PC-9 (cell line): ENCODE results near the gene KRTAP20-3. TPM values are rescaled to one million over a fixed set of nuclear protein-coding genes. Genes with fewer than 3 reads are reported as not detected.

Experiments used
- BruUV-seq: library from RNA; stranded (reverse); fragments of 400-500 nt; replicated peaks from 2 replicates; lab custom pipeline; 2021; lab: Mats Ljungman, UMichigan
- CTCF ChIA-PET: fragments of 300-600 bp; sonication (Branson Sonifier 250); formaldehyde crosslinking; loops from one replicate; lab custom pipeline; 2022; ENCODE audit warnings: antibody characterized with exemption; lab: Charles Lee
- POLR2A ChIA-PET: fragments of 300-600 bp; sonication (Branson Sonifier 250); formaldehyde crosslinking; loops from one replicate; lab custom pipeline; 2022; ENCODE audit warnings: antibody characterized with exemption; ENCODE audit not compliant: unreplicated experiment; lab: Charles Lee
- DNase-seq, 2 experiments: peaks; one replicate each; pipeline versions ENCODE4 v3.0.0 to v3.0.0-alpha.2; 2015 to 2022; ENCODE audit warnings: mixed read lengths in 1 of 2
- H2AFZ ChIP-seq: fragments of 200-600 bp; sonication (generic); 2 replicates; pipeline ENCODE4 v1.8.1; 2017; ENCODE audit warnings: antibody characterized with exemption
- H3F3A ChIP-seq: fragments of 200-600 bp; sonication (generic); 2 replicates; pipeline ENCODE4 v1.8.1; 2017; ENCODE audit warnings: antibody characterized with exemption, mild to moderate bottlenecking, low read depth; ENCODE audit not compliant: insufficient read depth
- H3K27ac ChIP-seq: fragments of 200-600 bp; sonication (generic); 2 replicates; pipeline ENCODE4 v1.6.1; 2016; ENCODE audit warnings: mixed run types
- H3K27me3 ChIP-seq: fragments of 200-600 bp; sonication (generic); 2 replicates; pipeline ENCODE4 v1.6.1; 2016; ENCODE audit warnings: low read depth, mixed run types; ENCODE audit not compliant: insufficient read depth
- H3K36me3 ChIP-seq: fragments of 200-600 bp; sonication (generic); 2 replicates; pipeline ENCODE4 v1.6.1; 2016; ENCODE audit warnings: low read depth, mixed run types
- H3K4me1 ChIP-seq: fragments of 200-600 bp; sonication (generic); replicated peaks from 2 replicates; pipeline ENCODE4 v1.6.1; 2016; ENCODE audit warnings: mixed run types; ENCODE audit not compliant: insufficient read depth
- H3K4me2 ChIP-seq: fragments of 200-600 bp; sonication (generic); 2 replicates; pipeline ENCODE4 v1.6.1; 2017; ENCODE audit warnings: mixed run types
- H3K4me3 ChIP-seq: fragments of 200-600 bp; sonication (generic); 2 replicates; pipeline ENCODE4 v1.6.1; 2016; ENCODE audit warnings: mixed run types
- H3K79me2 ChIP-seq: fragments of 200-600 bp; sonication (generic); 2 replicates; pipeline ENCODE4 v1.6.1; 2017; ENCODE audit warnings: low read depth, mixed run types
- H3K9me2 ChIP-seq: fragments of 200-600 bp; sonication (generic); 2 replicates; pipeline ENCODE4 v1.8.1; 2017; ENCODE audit warnings: mild to moderate bottlenecking; ENCODE audit not compliant: insufficient read depth
- H3K9me3 ChIP-seq: fragments of 200-600 bp; sonication (generic); 2 replicates; pipeline ENCODE4 v1.8.1; 2016; ENCODE audit warnings: low read depth; ENCODE audit not compliant: insufficient read depth
- H4K20me1 ChIP-seq: fragments of 200-600 bp; sonication (generic); 2 replicates; pipeline ENCODE4 v1.8.1; 2017; ENCODE audit not compliant: insufficient read depth
- EZH2 ChIP-seq: fragments of 200-600 bp; sonication (generic); IDR thresholded peaks from 2 replicates; pipeline ENCODE4 v1.8.0; 2017; ENCODE audit warnings: antibody characterized with exemption, low read depth
- intact Hi-C: fragments of 100-400 bp; cut with micrococcal nuclease; formaldehyde crosslinking; loops from one replicate; pipeline ENCODE4 v1.10.0; 2022; ENCODE audit not compliant: unreplicated experiment
- total RNA-seq: library from RNA; stranded (reverse); gene quantifications from 2 replicates; pipeline ENCODE4 v1.2.3, GENCODE V29; 2021
- TF ChIP-seq, protein P1 (sequence below): fragments of 200-600 bp; sonication (generic); conservative IDR thresholded peaks from 2 replicates; pipeline ENCODE4 v1.6.1; 2017; ENCODE audit warnings: mixed run types, antibody characterized with exemption, mild to moderate bottlenecking, moderate library complexity

The KRTAP20-3 gene
- total RNA-seq, 1 experiment from 2014 or later = not detected

DNA sequence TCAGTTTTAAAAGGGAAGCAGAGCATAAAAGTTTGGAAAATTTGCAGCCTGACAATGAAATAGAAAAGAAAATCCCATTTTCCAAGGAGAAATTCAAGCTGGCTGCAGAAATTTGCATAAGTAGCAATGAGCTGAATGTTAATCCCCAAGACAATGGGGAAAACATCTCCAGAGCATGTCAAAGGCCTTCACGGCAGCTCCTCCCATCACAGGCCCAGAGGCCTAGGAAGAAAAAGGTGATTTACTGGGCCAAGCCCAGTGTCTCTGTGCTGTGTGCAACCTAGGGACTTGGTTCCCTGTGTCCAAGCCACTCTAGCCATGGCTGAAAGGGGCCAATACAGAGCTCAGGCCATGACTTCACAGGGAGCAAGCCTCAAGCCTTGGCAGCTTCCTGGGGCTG lies 26.1 kb downstream of the KRTAP20-3 start:
- Histone ChIP-seq H2AFZ (no peak overlapping the region), H3K27ac (no peak overlapping the region), H3K4me2 (no peak overlapping the region), H3K4me1 (no peaks in the 10 kb centered on the region), H3K9me2 (no peaks in the 10 kb centered on the region), H3F3A (no peaks in the 10 kb centered on the region), H3K79me2 (no peaks in the 10 kb centered on the region), H3K9me3 (no peaks in the 10 kb centered on the region), H4K20me1 (no peaks in the 10 kb centered on the region), H3K4me3 (no peak overlapping the region), H3K27me3 (no peaks in the 10 kb centered on the region), H3K36me3 (no peaks in the 10 kb centered on the region)
- no TSS peak for BruUV-seq
- ChIA-PET POLR2A (no interaction called here), CTCF (no interaction called here)
- DNase-seq = no peak
- intact Hi-C loops = no loop called here
- TF ChIP-seq EZH2 = no peak
- TF ChIP-seq, protein P1, sequence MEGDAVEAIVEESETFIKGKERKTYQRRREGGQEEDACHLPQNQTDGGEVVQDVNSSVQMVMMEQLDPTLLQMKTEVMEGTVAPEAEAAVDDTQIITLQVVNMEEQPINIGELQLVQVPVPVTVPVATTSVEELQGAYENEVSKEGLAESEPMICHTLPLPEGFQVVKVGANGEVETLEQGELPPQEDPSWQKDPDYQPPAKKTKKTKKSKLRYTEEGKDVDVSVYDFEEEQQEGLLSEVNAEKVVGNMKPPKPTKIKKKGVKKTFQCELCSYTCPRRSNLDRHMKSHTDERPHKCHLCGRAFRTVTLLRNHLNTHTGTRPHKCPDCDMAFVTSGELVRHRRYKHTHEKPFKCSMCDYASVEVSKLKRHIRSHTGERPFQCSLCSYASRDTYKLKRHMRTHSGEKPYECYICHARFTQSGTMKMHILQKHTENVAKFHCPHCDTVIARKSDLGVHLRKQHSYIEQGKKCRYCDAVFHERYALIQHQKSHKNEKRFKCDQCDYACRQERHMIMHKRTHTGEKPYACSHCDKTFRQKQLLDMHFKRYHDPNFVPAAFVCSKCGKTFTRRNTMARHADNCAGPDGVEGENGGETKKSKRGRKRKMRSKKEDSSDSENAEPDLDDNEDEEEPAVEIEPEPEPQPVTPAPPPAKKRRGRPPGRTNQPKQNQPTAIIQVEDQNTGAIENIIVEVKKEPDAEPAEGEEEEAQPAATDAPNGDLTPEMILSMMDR = no peak

DNA sequence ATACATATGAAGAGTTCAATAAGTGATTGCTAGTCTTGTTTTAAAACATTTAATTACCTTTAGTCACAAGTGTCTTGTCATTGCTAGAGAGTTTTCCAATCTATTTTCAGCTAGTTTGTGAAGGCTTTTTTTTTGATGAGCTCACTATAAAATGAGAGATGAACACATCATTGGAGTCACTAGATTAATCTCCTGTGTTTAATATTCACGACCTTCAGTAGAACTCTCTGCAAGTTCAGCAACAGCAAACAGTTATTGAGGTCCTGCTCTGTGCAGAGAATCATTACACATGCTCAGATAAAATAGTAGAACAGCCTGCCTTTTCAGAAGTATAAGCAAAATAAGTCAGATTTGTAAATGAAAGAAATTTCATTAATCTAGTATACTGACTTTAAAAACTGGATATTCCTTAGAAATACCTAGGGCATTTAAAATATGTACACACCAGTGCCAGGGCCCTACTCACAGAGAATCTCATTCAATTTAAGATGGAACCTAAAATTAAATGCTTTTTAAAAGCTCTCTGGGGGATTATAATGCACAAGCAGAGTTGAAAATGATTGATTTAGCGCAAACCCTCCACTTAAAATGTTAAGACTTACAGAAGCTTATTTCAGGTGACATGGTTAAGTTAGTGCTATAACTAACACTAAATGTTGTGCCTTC lies 30.5 kb downstream of the KRTAP20-3 start:
- no peaks in the 10 kb centered on the region for H3K79me2 ChIP-seq
- TF ChIP-seq, protein P1 = no peak
- no peak overlapping the region for H3K27ac ChIP-seq
- H3K4me2 ChIP-seq = no peak overlapping the region
- no peaks in the 10 kb centered on the region for H3K36me3 ChIP-seq
- no peak for DNase-seq
- H4K20me1 ChIP-seq = no peaks in the 10 kb centered on the region
- H3F3A ChIP-seq = no peaks in the 10 kb centered on the region
- BruUV-seq = no TSS peak
- no peaks in the 10 kb centered on the region for H3K9me2 ChIP-seq
- H2AFZ ChIP-seq = no peak overlapping the region
- intact Hi-C loops = no loop called here
- no peaks in the 10 kb centered on the region for H3K9me3 ChIP-seq
- H3K4me1 ChIP-seq = no peaks in the 10 kb centered on the region
- no peaks in the 10 kb centered on the region for H3K27me3 ChIP-seq
- CTCF ChIA-PET = no interaction called here
- no peak overlapping the region for H3K4me3 ChIP-seq
- POLR2A ChIA-PET = no interaction called here

DNA sequence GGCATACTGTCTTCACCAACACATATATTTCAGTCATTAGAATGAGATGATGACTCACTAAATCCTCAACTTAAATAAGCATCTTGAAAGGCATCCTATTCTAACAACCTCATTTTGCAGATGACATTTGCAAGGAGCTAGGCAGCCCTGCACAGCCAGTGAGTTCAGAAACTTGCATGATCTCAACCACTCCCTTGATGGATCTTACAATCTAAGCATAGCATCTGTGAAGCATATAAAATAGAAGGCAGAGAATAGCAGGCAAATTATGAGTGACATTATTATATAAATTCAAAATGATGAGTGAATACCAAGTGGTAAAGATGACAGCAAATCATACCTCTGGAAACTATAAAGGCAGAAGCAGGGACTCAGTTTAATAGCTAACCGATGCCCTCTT lies 31.6 kb downstream of the KRTAP20-3 start:
- intact Hi-C loops = no loop called here
- POLR2A ChIA-PET = no interaction called here
- BruUV-seq = no TSS peak

More for the DNA sequence above, 31.6 kb downstream of the KRTAP20-3 start:
- no peaks in the 10 kb centered on the region for H3K9me3 ChIP-seq
- no peaks in the 10 kb centered on the region for H3K36me3 ChIP-seq
- H3K27ac ChIP-seq = no peak overlapping the region
- TF ChIP-seq, protein P1 = no peak
- TF ChIP-seq EZH2 = no peak
- no peak overlapping the region for H3K4me3 ChIP-seq
- no peaks in the 10 kb centered on the region for H3K79me2 ChIP-seq
- no peak overlapping the region for H2AFZ ChIP-seq
- H3K27me3 ChIP-seq = no peaks in the 10 kb centered on the region
- CTCF ChIA-PET = no interaction called here
- H3F3A ChIP-seq = no peaks in the 10 kb centered on the region
- H4K20me1 ChIP-seq = no peaks in the 10 kb centered on the region
- no peak for DNase-seq
- H3K4me2 ChIP-seq = no peak overlapping the region
- H3K9me2 ChIP-seq = no peaks in the 10 kb centered on the region
- no peaks in the 10 kb centered on the region for H3K4me1 ChIP-seq
